H9 (cell line): ENCODE results near the gene CDKL1. TPM values are rescaled to one million over a fixed set of nuclear protein-coding genes. Genes with fewer than 3 reads are reported as not detected.

Source experiments
- DNase-seq: peaks from one replicate; pipeline ENCODE4 v3.0.0-alpha.2; 2017
- H2AFZ ChIP-seq: one replicate; pipeline ENCODE4 v1.6.1; 2013; ENCODE audit warnings: mild to moderate bottlenecking, low read length, control low read depth, moderate library complexity
- H2AK5ac ChIP-seq: 2 replicates; pipeline ENCODE4 v1.6.1; 2013; ENCODE audit warnings: low read length, control low read depth, mixed read lengths; ENCODE audit not compliant: insufficient read length
- H2BK120ac ChIP-seq: one replicate; pipeline ENCODE4 v1.6.1; 2013; ENCODE audit warnings: low read depth, mild to moderate bottlenecking, low read length, control low read depth, inconsistent platforms; ENCODE audit not compliant: poor library complexity, severe bottlenecking
- H2BK12ac ChIP-seq: 2 replicates; pipeline ENCODE4 v1.6.1; 2013; ENCODE audit warnings: low read length, control low read depth, mixed read lengths, low read depth; ENCODE audit not compliant: insufficient read length
- H2BK15ac ChIP-seq: 2 replicates; pipeline ENCODE4 v1.6.1; 2013; ENCODE audit warnings: low read depth, low read length, control low read depth
- H2BK20ac ChIP-seq: one replicate; pipeline ENCODE4 v1.6.1; 2013; ENCODE audit warnings: low read depth, mild to moderate bottlenecking, low read length, control low read depth, inconsistent platforms; ENCODE audit not compliant: poor library complexity, severe bottlenecking
- H2BK5ac ChIP-seq: 2 replicates; pipeline ENCODE4 v1.6.1; 2013; ENCODE audit warnings: low read length, control low read depth, mixed read lengths; ENCODE audit not compliant: insufficient read length
- H3K14ac ChIP-seq: 2 replicates; pipeline ENCODE4 v1.6.1; 2013; ENCODE audit warnings: low read length, control low read depth; ENCODE audit not compliant: insufficient read depth
- H3K18ac ChIP-seq: 2 replicates; pipeline ENCODE4 v1.6.1; 2013; ENCODE audit warnings: low read depth, mild to moderate bottlenecking, mixed read lengths, low read length, control low read depth; ENCODE audit not compliant: insufficient read length
- H3K23ac ChIP-seq: 2 replicates; pipeline ENCODE4 v1.6.1; 2013; ENCODE audit warnings: low read length, control low read depth, mixed read lengths, low read depth; ENCODE audit not compliant: insufficient read length
- H3K23me2 ChIP-seq: 2 replicates; pipeline ENCODE4 v1.6.1; 2013; ENCODE audit warnings: low read depth, mild to moderate bottlenecking, mixed read lengths, low read length, control low read depth; ENCODE audit not compliant: insufficient read length, poor library complexity, severe bottlenecking
- H3K27ac ChIP-seq: 2 replicates; pipeline ENCODE4 v1.5.1; 2013; ENCODE audit warnings: low read length, control low read depth, mixed read lengths, low read depth; ENCODE audit not compliant: insufficient read length
- H3K27me3 ChIP-seq: 2 replicates; pipeline ENCODE4 v1.6.1; 2013; ENCODE audit warnings: low read length, control low read depth, inconsistent platforms; ENCODE audit not compliant: insufficient read depth
- H3K4ac ChIP-seq: 2 replicates; pipeline ENCODE4 v1.6.1; 2013; ENCODE audit warnings: low read depth, mild to moderate bottlenecking, control low read depth, inconsistent platforms, low read length, moderate library complexity
- H3K4me1 ChIP-seq: 2 replicates; pipeline ENCODE4 v1.6.1; 2013; ENCODE audit warnings: low read length, control low read depth, inconsistent platforms; ENCODE audit not compliant: insufficient read depth
- H3K4me2 ChIP-seq: 2 replicates; pipeline ENCODE4 v1.6.1; 2013; ENCODE audit warnings: low read length, control low read depth, mixed read lengths; ENCODE audit not compliant: insufficient read length, insufficient read depth
- H3K56ac ChIP-seq: 2 replicates; pipeline ENCODE4 v1.6.1; 2013; ENCODE audit warnings: low read depth, mild to moderate bottlenecking, mixed read lengths, low read length, control low read depth; ENCODE audit not compliant: insufficient read length
- H3K79me1 ChIP-seq: 2 replicates; pipeline ENCODE4 v1.6.1; 2013; ENCODE audit warnings: low read depth, mild to moderate bottlenecking, moderate library complexity, low read length, control low read depth, inconsistent platforms; ENCODE audit not compliant: insufficient read depth, poor library complexity, severe bottlenecking
- H3K79me2 ChIP-seq: 2 replicates; pipeline ENCODE4 v1.6.1; 2013; ENCODE audit warnings: low read length, control low read depth, inconsistent platforms; ENCODE audit not compliant: insufficient read depth
- H3K9ac ChIP-seq: 2 replicates; pipeline ENCODE4 v1.6.1; 2013; ENCODE audit warnings: low read length, control low read depth, mixed read lengths; ENCODE audit not compliant: insufficient read length; ENCODE audit errors: extremely low read depth
- H3K9me3 ChIP-seq: one replicate; pipeline ENCODE4 v1.6.1; 2013; ENCODE audit warnings: low read depth, low read length, inconsistent platforms; ENCODE audit not compliant: control insufficient read depth
- H3T11ph ChIP-seq: one replicate; pipeline ENCODE4 v1.6.1; 2013; ENCODE audit warnings: mild to moderate bottlenecking, low read length, control low read depth, inconsistent platforms
- H4K20me1 ChIP-seq: one replicate; pipeline ENCODE4 v1.6.1; 2013; ENCODE audit not compliant: control insufficient read depth, insufficient read length, insufficient read depth
- H4K5ac ChIP-seq: 2 replicates; pipeline ENCODE4 v1.6.1; 2013; ENCODE audit warnings: low read depth, mild to moderate bottlenecking, mixed read lengths, low read length, control low read depth; ENCODE audit not compliant: insufficient read length
- H4K8ac ChIP-seq: replicated peaks from 2 replicates; pipeline ENCODE4 v1.6.1; 2013; ENCODE audit warnings: low read length, control low read depth, mixed read lengths, low read depth; ENCODE audit not compliant: insufficient read length
- H4K91ac ChIP-seq: 2 replicates; pipeline ENCODE4 v1.6.1; 2013; ENCODE audit warnings: low read depth, mild to moderate bottlenecking, moderate library complexity, mixed read lengths, low read length, control low read depth; ENCODE audit not compliant: insufficient read length
- H3K27ac Mint-ChIP-seq, 3 experiments: 2 replicates in 2 of 3; 3 replicates in 1 of 3; pipeline ENCODE4 v1.8.0; 2020 to 2021; ENCODE audit warnings: mixed read lengths in 3 of 3, mild to moderate bottlenecking in 1 of 3, moderate library complexity in 1 of 3
- H3K27me3 Mint-ChIP-seq: 2 replicates; pipeline ENCODE4 v1.8.0; 2021; ENCODE audit warnings: low read depth, mild to moderate bottlenecking, moderate library complexity, mixed read lengths
- H3K36me3 Mint-ChIP-seq, 3 experiments: 2 replicates in 2 of 3; 3 replicates in 1 of 3; pipeline ENCODE4 v1.8.0; 2020 to 2021; ENCODE audit warnings: low read depth in 3 of 3, mixed read lengths in 3 of 3; ENCODE audit not compliant: insufficient read depth in 1 of 3
- H3K4me1 Mint-ChIP-seq, 2 experiments: 2 replicates each; pipeline ENCODE4 v1.8.0; 2020; ENCODE audit warnings: mixed read lengths in 2 of 2
- H3K4me3 Mint-ChIP-seq, 2 experiments: 2 replicates in 1 of 2; 3 replicates in 1 of 2; pipeline ENCODE4 v1.8.0; 2020 to 2021; ENCODE audit warnings: mild to moderate bottlenecking in 2 of 2, mixed read lengths in 2 of 2, moderate library complexity in 1 of 2
- H3K9me3 Mint-ChIP-seq, 2 experiments: 2 replicates in 1 of 2; 3 replicates in 1 of 2; pipeline ENCODE4 v1.8.0; 2020; ENCODE audit warnings: mild to moderate bottlenecking in 2 of 2, mixed read lengths in 2 of 2, moderate library complexity in 1 of 2
- CTCF ChIP-seq: fragments of 200-600 bp; sonication (generic); conservative IDR thresholded peaks from 3 replicates; pipeline ENCODE4 v1.8.0; 2021; ENCODE audit warnings: antibody characterized with exemption, mild to moderate bottlenecking
- WGBS: extraction: QIAGEN DNeasy Blood & Tissue Kit; methylation state at CpG from one replicate; pipeline ENCODE4 v1.1.7; 2013; ENCODE audit warnings: missing lambda C conversion rate, low lambda C conversion rate, mixed read lengths; ENCODE audit not compliant: insufficient read length; ENCODE audit errors: extremely low coverage; 5-methylcytosine and 5-hydroxymethylcytosine counted together
- total RNA-seq: library from RNA; stranded (reverse); gene quantifications from 2 replicates; pipeline ENCODE4 v1.2.1, GENCODE V29; 2021

The CDKL1 gene
- total RNA-seq, 1 experiment from 2014 or later, result 0.72 TPM

DNA sequence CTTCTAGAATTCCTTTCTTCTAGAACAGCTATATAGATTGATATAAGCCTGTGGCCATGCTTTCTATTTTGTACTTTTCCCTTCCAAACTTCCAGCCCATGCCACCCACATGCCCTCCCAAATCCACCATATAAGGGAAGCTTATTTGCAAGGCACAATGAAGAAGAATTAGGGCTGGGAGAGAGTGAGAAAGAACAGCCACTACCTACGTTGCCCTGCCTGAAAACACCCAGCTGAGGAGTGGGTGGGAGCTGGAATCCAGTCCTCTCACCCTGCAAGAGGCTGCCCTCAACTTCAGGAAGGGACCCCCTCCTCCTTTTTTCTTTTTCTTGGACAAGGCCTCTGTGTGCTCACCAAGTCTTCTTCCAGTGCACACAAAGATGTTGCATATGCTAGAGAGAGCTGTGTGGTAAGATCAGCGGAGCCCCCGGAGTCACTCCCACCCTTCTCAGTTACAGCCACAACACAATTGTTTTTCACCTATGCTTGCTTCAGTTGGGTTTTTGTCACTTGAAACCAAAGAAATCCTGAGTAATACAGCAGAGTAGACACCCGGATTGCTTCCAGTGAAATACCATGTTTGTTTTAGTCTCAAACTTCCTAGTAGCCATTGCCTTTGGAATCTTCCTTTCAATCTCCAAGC, 38.8 kb downstream of the CDKL1 start:
- no peak overlapping the region for H3K56ac ChIP-seq
- no peaks in the 10 kb centered on the region for H3K9me3 Mint-ChIP-seq
- H3K9ac ChIP-seq, result no peak overlapping the region
- peaks cover 12 to 13% of the 10 kb centered on the region in 2 experiments; a peak in 3 of 4 replicates for H3K4me1 Mint-ChIP-seq
- no peaks in the 10 kb centered on the region for H3K9me3 ChIP-seq
- H2BK120ac ChIP-seq, result no peak overlapping the region
- no peaks in the 10 kb centered on the region for H4K20me1 ChIP-seq
- H2BK12ac ChIP-seq, result no peak overlapping the region
- no peak overlapping the region for H3K4me3 Mint-ChIP-seq
- no peak overlapping the region for H2AK5ac ChIP-seq
- H3K4me2 ChIP-seq, result no peak overlapping the region
- no peaks in the 10 kb centered on the region for H3K79me1 ChIP-seq
- H3K18ac ChIP-seq, result no peak overlapping the region
- no peaks in the 10 kb centered on the region for H3K36me3 Mint-ChIP-seq
- H3K4me1 ChIP-seq, result no peaks in the 10 kb centered on the region
- H3K27me3 Mint-ChIP-seq, result no peaks in the 10 kb centered on the region
- no peak overlapping the region for H3K4ac ChIP-seq
- H2BK15ac ChIP-seq, result no peak overlapping the region
- H3T11ph ChIP-seq, result no peak overlapping the region
- no peak for TF ChIP-seq CTCF
- no peak overlapping the region; a peak in 1 of 7 replicates for H3K27ac Mint-ChIP-seq
- no peak overlapping the region for H3K27ac ChIP-seq
- no peak overlapping the region for H2BK5ac ChIP-seq
- H3K27me3 ChIP-seq, result no peaks in the 10 kb centered on the region
- no peak overlapping the region for H2BK20ac ChIP-seq
- no peaks in the 10 kb centered on the region for H3K23me2 ChIP-seq
- no peak overlapping the region for H2AFZ ChIP-seq
- H3K23ac ChIP-seq, result no peak overlapping the region
- H3K14ac ChIP-seq, result no peak overlapping the region; the same call in 1 of the 2 replicates
- no CpG with 5 or more reads among the region's 4 CpGs for WGBS
- H4K8ac ChIP-seq, result no peak overlapping the region
- no peak for DNase-seq
- no peaks in the 10 kb centered on the region for H3K79me2 ChIP-seq
- H4K91ac ChIP-seq, result no peak overlapping the region
- no peak overlapping the region for H4K5ac ChIP-seq
